Tibial artery (tissue), 4 donors: Measurements from ENCODE around the gene DOK5.

ENCODE experiments used
- DNase-seq, 2 donors: peaks; one replicate each; pipeline ENCODE4 v3.0.0-alpha.2; 2019
- H3K27ac ChIP-seq, 2 donors: fragments of 200-600 bp; sonication (generic) in 1 of 2; 1 replicate in 1 of 2; 2 replicates in 1 of 2; pipeline ENCODE4 v1.5.1; 2018 to 2019; ENCODE audit warnings: mild to moderate bottlenecking in 1 of 2
- H3K27me3 ChIP-seq, 2 donors: fragments of 200-600 bp; sonication (generic) in 1 of 2; one replicate each; pipeline versions ENCODE4 v1.5.1 to v1.6.0; 2016 to 2019
- H3K36me3 ChIP-seq, 3 donors: fragments of 200-600 bp; sonication (generic) in 2 of 3; one replicate each; pipeline ENCODE4 v1.5.1; 2016 to 2019; ENCODE audit warnings: mild to moderate bottlenecking in 2 of 3
- H3K4me1 ChIP-seq, 4 donors: fragments of 200-600 bp; sonication (generic) in 2 of 4; 1 replicate in 3 of 4; 2 replicates in 1 of 4; pipeline ENCODE4 v1.5.1; 2016 to 2019
- H3K4me3 ChIP-seq, 2 donors: fragments of 200-600 bp; sonication (generic) in 1 of 2; 1 replicate in 1 of 2; 2 replicates in 1 of 2; pipeline ENCODE4 v1.5.1; 2018 to 2019; ENCODE audit warnings: mild to moderate bottlenecking in 2 of 2
- H3K9me3 ChIP-seq, 3 donors: fragments of 200-600 bp; sonication (generic) in 1 of 3; one replicate each; pipeline ENCODE4 v1.5.1; 2016 to 2019
- CTCF ChIP-seq, 2 experiments: fragments of 200-600 bp in 1 of 2; fragments of 450-650 bp in 1 of 2; IDR thresholded peaks; one replicate each; pipeline ENCODE4 v1.5.1; 2017 to 2019; ENCODE audit warnings: antibody characterized with exemption in 2 of 2, mild to moderate bottlenecking in 1 of 2, moderate library complexity in 1 of 2
- intact Hi-C: fragments of 100-400 bp; cut with DNase I; formaldehyde crosslinking; loops from one replicate; pipeline ENCODE4 v1.15.0; 2023; ENCODE audit warnings: low total_unique reads

Gene DOK5

GRCh38 chr20:54639941-54640340 lies 164.5 kb downstream of the DOK5 start:
- Histone ChIP-seq H3K36me3 (no peaks in the 10 kb centered on the region), H3K9me3 (no peaks in the 10 kb centered on the region), H3K4me3 (no peak overlapping the region), H3K27ac (no peak overlapping the region), H3K27me3 (no peaks in the 10 kb centered on the region), H3K4me1 (no peaks in the 10 kb centered on the region)
- intact Hi-C loops: loop anchor here (5.0 kb wide), 1 partner anchor 543 kb away; no protein-coding TSS in a partner anchor
- no peak for DNase-seq
- TF ChIP-seq CTCF (IDR thresholded peaks at IDR 0.05): no peak

- H3K4me3 ChIP-seq: no peak overlapping the region
- H3K27ac ChIP-seq: no peak overlapping the region
- H3K9me3 ChIP-seq: no peaks in the 10 kb centered on the region
- DNase-seq: no peak
- intact Hi-C loops: loop anchor here (5.0 kb wide), 1 partner anchor 543 kb away; no protein-coding TSS in a partner anchor
- TF ChIP-seq CTCF (IDR thresholded peaks at IDR 0.05): no peak
- no peaks in the 10 kb centered on the region for H3K36me3 ChIP-seq
- H3K4me1 ChIP-seq: no peaks in the 10 kb centered on the region
- H3K27me3 ChIP-seq: no peaks in the 10 kb centered on the region
Measured at GRCh38 chr20:54640800-54641199, 165.4 kb downstream of the DOK5 start.

GRCh38 chr20:54642864-54643667 lies 167.7 kb downstream of the DOK5 start:
- Histone ChIP-seq H3K4me3 (no peak overlapping the region), H3K27me3 (no peaks in the 10 kb centered on the region), H3K36me3 (no peaks in the 10 kb centered on the region), H3K4me1 (no peaks in the 10 kb centered on the region), H3K9me3 (no peaks in the 10 kb centered on the region), H3K27ac (no peak overlapping the region)
- intact Hi-C loops: loop anchor here (5.0 kb wide), 1 partner anchor 546 kb away; no protein-coding TSS in a partner anchor
- TF ChIP-seq CTCF (IDR thresholded peaks at IDR 0.05): no peak
- DNase-seq: no peak

GRCh38 chr20:54643761-54644160 lies 168.4 kb downstream of the DOK5 start:
- Histone ChIP-seq H3K27me3 (no peaks in the 10 kb centered on the region), H3K4me1 (no peaks in the 10 kb centered on the region), H3K36me3 (no peaks in the 10 kb centered on the region), H3K4me3 (no peak overlapping the region), H3K27ac (no peak overlapping the region), H3K9me3 (no peaks in the 10 kb centered on the region)
- TF ChIP-seq CTCF (IDR thresholded peaks at IDR 0.05): no peak
- intact Hi-C loops: loop anchor here (5.0 kb wide), 1 partner anchor 546 kb away; no protein-coding TSS in a partner anchor
- DNase-seq: no peak

- no peak for DNase-seq
- intact Hi-C loops: no loop called here
- Histone ChIP-seq H3K27me3 (no peaks in the 10 kb centered on the region), H3K9me3 (no peaks in the 10 kb centered on the region), H3K4me3 (no peak overlapping the region), H3K4me1 (no peaks in the 10 kb centered on the region), H3K36me3 (no peaks in the 10 kb centered on the region), H3K27ac (no peak overlapping the region)
- no peak for TF ChIP-seq CTCF (IDR thresholded peaks at IDR 0.05)
Measured at GRCh38 chr20:54645445-54646155, 170.2 kb downstream of the DOK5 start.
